SK-N-SH treated with all-trans-retinoic acid at 6 μM for 48 hours (cell line): Measurements from ENCODE around the gene KLHDC4.

ENCODE experiments used
- ARNTL ChIP-seq: fragments of 450-650 bp; formaldehyde crosslinking; IDR thresholded peaks from 2 replicates; pipeline ENCODE4 v1.5.0; 2020; ENCODE audit warnings: low read depth, mild to moderate bottlenecking, moderate library complexity, borderline replicate concordance
- BACH2 ChIP-seq: fragments of 250-450 bp; sonication (Bioruptor Pico); IDR thresholded peaks from 2 replicates; pipeline ENCODE4 v1.9.0; 2021; ENCODE audit warnings: mild to moderate bottlenecking, borderline replicate concordance
- CSRNP3 ChIP-seq: fragments of 250-450 bp; sonication (Bioruptor Pico); IDR thresholded peaks from 2 replicates; pipeline ENCODE4 v1.5.1; 2021; ENCODE audit warnings: mild to moderate bottlenecking, moderate library complexity
- OSR1 ChIP-seq: fragments of 250-450 bp; sonication (Bioruptor Pico); IDR thresholded peaks from 2 replicates; pipeline ENCODE4 v1.8.0; 2022; ENCODE audit warnings: moderate library complexity, mild to moderate bottlenecking, inconsistent platforms
- PPARA ChIP-seq: fragments of 250-450 bp; sonication (Bioruptor Pico); IDR thresholded peaks from 2 replicates; pipeline ENCODE4 v1.5.0; 2020; ENCODE audit warnings: mild to moderate bottlenecking, borderline replicate concordance
- RARB ChIP-seq: fragments of 250-450 bp; sonication (Bioruptor Pico); IDR thresholded peaks from 2 replicates; pipeline ENCODE4 v1.8.0; 2021; ENCODE audit warnings: mild to moderate bottlenecking, moderate library complexity
- TCF4 ChIP-seq: fragments of 250-450 bp; sonication (Bioruptor Pico); IDR thresholded peaks from 2 replicates; pipeline ENCODE4 v1.8.0; 2021; ENCODE audit warnings: mild to moderate bottlenecking, moderate library complexity, borderline replicate concordance
- TOX ChIP-seq: fragments of 250-450 bp; sonication (Bioruptor Pico); IDR thresholded peaks from 2 replicates; pipeline ENCODE4 v1.8.0; 2021; ENCODE audit warnings: mild to moderate bottlenecking, moderate library complexity, borderline replicate concordance
- ZC3H10 ChIP-seq: fragments of 250-450 bp; sonication (Bioruptor Pico); IDR thresholded peaks from 2 replicates; pipeline ENCODE4 v1.5.1; 2021; ENCODE audit warnings: mild to moderate bottlenecking, moderate library complexity
- ZFP30 ChIP-seq: fragments of 450-650 bp; formaldehyde crosslinking; IDR thresholded peaks from 2 replicates; pipeline ENCODE4 v1.5.0; 2022; ENCODE audit warnings: mild to moderate bottlenecking, moderate library complexity
- ZNF8 ChIP-seq: fragments of 450-650 bp; formaldehyde crosslinking; IDR thresholded peaks from 2 replicates; pipeline ENCODE4 v1.5.0; 2020; ENCODE audit warnings: mild to moderate bottlenecking, moderate library complexity
- TF ChIP-seq, protein P1 (sequence below): fragments of 250-450 bp; sonication (Bioruptor Pico); IDR thresholded peaks from 2 replicates; pipeline ENCODE4 v1.5.0; 2020; ENCODE audit warnings: mild to moderate bottlenecking, moderate library complexity

GRCh38 chr16:87764600-87765472 is 950 bp downstream of the KLHDC4 start:
- TF ChIP-seq TOX (CRISPR knock-in tag) (no peak), OSR1 (CRISPR knock-in tag) (no peak), RARB (CRISPR knock-in tag) (no peak), TCF4 (CRISPR knock-in tag) (no peak), ARNTL (CRISPR knock-in tag) (no peak), CSRNP3 (CRISPR knock-in tag) (no peak), BACH2 (no peak), ZNF8 (CRISPR knock-in tag) (no peak), PPARA (CRISPR knock-in tag) (no peak), ZC3H10 (CRISPR knock-in tag) (no peak), ZFP30 (CRISPR knock-in tag) (no peak)
- TF ChIP-seq, protein P1, sequence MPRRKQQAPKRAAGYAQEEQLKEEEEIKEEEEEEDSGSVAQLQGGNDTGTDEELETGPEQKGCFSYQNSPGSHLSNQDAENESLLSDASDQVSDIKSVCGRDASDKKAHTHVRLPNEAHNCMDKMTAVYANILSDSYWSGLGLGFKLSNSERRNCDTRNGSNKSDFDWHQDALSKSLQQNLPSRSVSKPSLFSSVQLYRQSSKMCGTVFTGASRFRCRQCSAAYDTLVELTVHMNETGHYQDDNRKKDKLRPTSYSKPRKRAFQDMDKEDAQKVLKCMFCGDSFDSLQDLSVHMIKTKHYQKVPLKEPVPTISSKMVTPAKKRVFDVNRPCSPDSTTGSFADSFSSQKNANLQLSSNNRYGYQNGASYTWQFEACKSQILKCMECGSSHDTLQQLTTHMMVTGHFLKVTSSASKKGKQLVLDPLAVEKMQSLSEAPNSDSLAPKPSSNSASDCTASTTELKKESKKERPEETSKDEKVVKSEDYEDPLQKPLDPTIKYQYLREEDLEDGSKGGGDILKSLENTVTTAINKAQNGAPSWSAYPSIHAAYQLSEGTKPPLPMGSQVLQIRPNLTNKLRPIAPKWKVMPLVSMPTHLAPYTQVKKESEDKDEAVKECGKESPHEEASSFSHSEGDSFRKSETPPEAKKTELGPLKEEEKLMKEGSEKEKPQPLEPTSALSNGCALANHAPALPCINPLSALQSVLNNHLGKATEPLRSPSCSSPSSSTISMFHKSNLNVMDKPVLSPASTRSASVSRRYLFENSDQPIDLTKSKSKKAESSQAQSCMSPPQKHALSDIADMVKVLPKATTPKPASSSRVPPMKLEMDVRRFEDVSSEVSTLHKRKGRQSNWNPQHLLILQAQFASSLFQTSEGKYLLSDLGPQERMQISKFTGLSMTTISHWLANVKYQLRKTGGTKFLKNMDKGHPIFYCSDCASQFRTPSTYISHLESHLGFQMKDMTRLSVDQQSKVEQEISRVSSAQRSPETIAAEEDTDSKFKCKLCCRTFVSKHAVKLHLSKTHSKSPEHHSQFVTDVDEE (CRISPR knock-in tag) = no peak
